ENCODE data around the gene SUCLG1. TPM values are rescaled to one million over a fixed set of nuclear protein-coding genes. Genes with fewer than 3 reads are reported as not detected.
"Not testable (repeated sequence)": the region's sequence is repeated elsewhere in the genome, so short reads cannot be mapped to it uniquely, and the experiment has no call there.

The SUCLG1 gene
- total RNA-seq, 1 donor from 2014 or later = 126 TPM

- peaks cover 22 to 69% (median 68%) of the 10 kb centered on the region in 3 donors for H3K36me3 ChIP-seq (ENCODE audit: control insufficient read depth in 3 of 3, insufficient read depth in 3 of 3, low read length in 3 of 3)
- no peak overlapping the region for H3K27ac ChIP-seq (ENCODE audit: low read depth, low read length)
- no peak overlapping the region for H3K9ac ChIP-seq (ENCODE audit: low read depth in 1 of 3, low read length in 3 of 3)
- no peak overlapping the region for H3K4me3 ChIP-seq (ENCODE audit: low read length in 3 of 3)
- H3K4me1 ChIP-seq (ENCODE audit: control insufficient read depth in 3 of 3, insufficient read depth in 3 of 3, low read length in 3 of 3) = no peaks in the 10 kb centered on the region
- H3K9me3 ChIP-seq (ENCODE audit: control insufficient read depth in 3 of 3, low read length in 3 of 3) = no peaks in the 10 kb centered on the region
- no peaks in the 10 kb centered on the region for H3K27me3 ChIP-seq (ENCODE audit: control insufficient read depth in 3 of 3, insufficient read depth in 3 of 3, low read length in 3 of 3)
These were observed 31.6 kb downstream of the SUCLG1 start for GRCh38 chr2:84427235-84428138.

- H3K9me3 ChIP-seq (ENCODE audit: control insufficient read depth in 3 of 3, low read length in 3 of 3) = no peaks in the 10 kb centered on the region
- no peak overlapping the region for H3K27ac ChIP-seq (ENCODE audit: low read depth, low read length)
- no peak overlapping the region for H3K9ac ChIP-seq (ENCODE audit: low read depth in 1 of 3, low read length in 3 of 3)
- no peaks in the 10 kb centered on the region for H3K27me3 ChIP-seq (ENCODE audit: control insufficient read depth in 3 of 3, insufficient read depth in 3 of 3, low read length in 3 of 3)
- H3K4me1 ChIP-seq (ENCODE audit: control insufficient read depth in 3 of 3, insufficient read depth in 3 of 3, low read length in 3 of 3) = no peaks in the 10 kb centered on the region
- no peak overlapping the region for H3K4me3 ChIP-seq (ENCODE audit: low read length in 3 of 3)
- peaks cover 14 to 50% (median 49%) of the 10 kb centered on the region in 3 donors for H3K36me3 ChIP-seq (ENCODE audit: control insufficient read depth in 3 of 3, insufficient read depth in 3 of 3, low read length in 3 of 3)
These were observed 33.8 kb downstream of the SUCLG1 start for GRCh38 chr2:84425310-84425709.

- H3K36me3 ChIP-seq (ENCODE audit: control insufficient read depth in 3 of 3, insufficient read depth in 3 of 3, low read length in 3 of 3) = peaks cover 11 to 39% (median 37%) of the 10 kb centered on the region in 3 donors
- no peaks in the 10 kb centered on the region for H3K9me3 ChIP-seq (ENCODE audit: control insufficient read depth in 3 of 3, low read length in 3 of 3)
- no peak overlapping the region for H3K4me3 ChIP-seq (ENCODE audit: low read length in 3 of 3)
- H3K4me1 ChIP-seq (ENCODE audit: control insufficient read depth in 3 of 3, insufficient read depth in 3 of 3, low read length in 3 of 3) = no peaks in the 10 kb centered on the region
- H3K9ac ChIP-seq (ENCODE audit: low read depth in 1 of 3, low read length in 3 of 3) = no peak overlapping the region
- H3K27me3 ChIP-seq (ENCODE audit: control insufficient read depth in 3 of 3, insufficient read depth in 3 of 3, low read length in 3 of 3) = no peaks in the 10 kb centered on the region
- H3K27ac ChIP-seq (ENCODE audit: low read depth, low read length) = no peak overlapping the region
These were observed 34.9 kb downstream of the SUCLG1 start for GRCh38 chr2:84424152-84424551.

- Histone ChIP-seq H3K27ac (ENCODE audit: low read depth, low read length) (no peak overlapping the region), H3K4me1 (ENCODE audit: control insufficient read depth in 3 of 3, insufficient read depth in 3 of 3, low read length in 3 of 3) (no peaks in the 10 kb centered on the region)
These were observed 37.3 kb downstream of the SUCLG1 start for GRCh38 chr2:84421791-84422190.

GRCh38 chr2:84421197-84421596, 37.9 kb downstream of the SUCLG1 start:
- H3K4me1 ChIP-seq (ENCODE audit: control insufficient read depth in 3 of 3, insufficient read depth in 3 of 3, low read length in 3 of 3) = no peaks in the 10 kb centered on the region

More at GRCh38 chr2:84421791-84422190, 37.3 kb downstream of the SUCLG1 start:
- no peaks in the 10 kb centered on the region for H3K27me3 ChIP-seq (ENCODE audit: control insufficient read depth in 3 of 3, insufficient read depth in 3 of 3, low read length in 3 of 3)
- no peak overlapping the region for H3K9ac ChIP-seq (ENCODE audit: low read depth in 1 of 3, low read length in 3 of 3)
- no peak overlapping the region for H3K4me3 ChIP-seq (ENCODE audit: low read length in 3 of 3)
- H3K36me3 ChIP-seq (ENCODE audit: control insufficient read depth in 3 of 3, insufficient read depth in 3 of 3, low read length in 3 of 3) = peaks cover 5 to 26% (median 21%) of the 10 kb centered on the region in 3 donors
- no peaks in the 10 kb centered on the region for H3K9me3 ChIP-seq (ENCODE audit: control insufficient read depth in 3 of 3, low read length in 3 of 3)

GRCh38 chr2:84417453-84418145, 41.5 kb downstream of the SUCLG1 start:
- H3K4me1 ChIP-seq (ENCODE audit: control insufficient read depth in 3 of 3, insufficient read depth in 3 of 3, low read length in 3 of 3) = no peaks in the 10 kb centered on the region
- H3K4me3 ChIP-seq (ENCODE audit: low read length in 3 of 3) = no peak overlapping the region
- H3K9me3 ChIP-seq (ENCODE audit: control insufficient read depth in 3 of 3, low read length in 3 of 3) = no peaks in the 10 kb centered on the region
- no peaks in the 10 kb centered on the region for H3K27me3 ChIP-seq (ENCODE audit: control insufficient read depth in 3 of 3, insufficient read depth in 3 of 3, low read length in 3 of 3)
- peaks cover 0 to 3% (median under 1%) of the 10 kb centered on the region in 3 donors for H3K36me3 ChIP-seq (ENCODE audit: control insufficient read depth in 3 of 3, insufficient read depth in 3 of 3, low read length in 3 of 3)
- H3K27ac ChIP-seq (ENCODE audit: low read depth, low read length) = no peak overlapping the region
- H3K9ac ChIP-seq (ENCODE audit: low read depth in 1 of 3, low read length in 3 of 3) = no peak overlapping the region

More at GRCh38 chr2:84421197-84421596, 37.9 kb downstream of the SUCLG1 start:
- Histone ChIP-seq H3K4me3 (ENCODE audit: low read length in 3 of 3) (no peak overlapping the region), H3K27ac (ENCODE audit: low read depth, low read length) (no peak overlapping the region), H3K27me3 (ENCODE audit: control insufficient read depth in 3 of 3, insufficient read depth in 3 of 3, low read length in 3 of 3) (no peaks in the 10 kb centered on the region), H3K9me3 (ENCODE audit: control insufficient read depth in 3 of 3, low read length in 3 of 3) (no peaks in the 10 kb centered on the region), H3K36me3 (ENCODE audit: control insufficient read depth in 3 of 3, insufficient read depth in 3 of 3, low read length in 3 of 3) (peaks cover 5 to 26% (median 21%) of the 10 kb centered on the region in 3 donors), H3K9ac (ENCODE audit: low read depth in 1 of 3, low read length in 3 of 3) (no peak overlapping the region)

- no peaks in the 10 kb centered on the region for H3K9me3 ChIP-seq (ENCODE audit: control insufficient read depth in 3 of 3, low read length in 3 of 3)
- no peak overlapping the region for H3K27ac ChIP-seq (ENCODE audit: low read depth, low read length)
- no peak overlapping the region for H3K9ac ChIP-seq (ENCODE audit: low read depth in 1 of 3, low read length in 3 of 3)
- no peak overlapping the region for H3K4me3 ChIP-seq (ENCODE audit: low read length in 3 of 3)
- no peaks in the 10 kb centered on the region for H3K27me3 ChIP-seq (ENCODE audit: control insufficient read depth in 3 of 3, insufficient read depth in 3 of 3, low read length in 3 of 3)
- H3K4me1 ChIP-seq (ENCODE audit: control insufficient read depth in 3 of 3, insufficient read depth in 3 of 3, low read length in 3 of 3) = no peaks in the 10 kb centered on the region
- no peaks in the 10 kb centered on the region for H3K36me3 ChIP-seq (ENCODE audit: control insufficient read depth in 3 of 3, insufficient read depth in 3 of 3, low read length in 3 of 3)
These were observed 49.5 kb downstream of the SUCLG1 start for GRCh38 chr2:84409531-84409930.

GRCh38 chr2:84402111-84402510, 57.0 kb downstream of the SUCLG1 start:
- H3K9ac ChIP-seq (ENCODE audit: low read depth in 1 of 3, low read length in 3 of 3); H3K36me3 ChIP-seq (ENCODE audit: control insufficient read depth in 3 of 3, insufficient read depth in 3 of 3, low read length in 3 of 3); H3K9me3 ChIP-seq (ENCODE audit: control insufficient read depth in 3 of 3, low read length in 3 of 3); H3K27ac ChIP-seq (ENCODE audit: low read depth, low read length); H3K4me1 ChIP-seq (ENCODE audit: control insufficient read depth in 3 of 3, insufficient read depth in 3 of 3, low read length in 3 of 3); H3K4me3 ChIP-seq (ENCODE audit: low read length in 3 of 3); H3K27me3 ChIP-seq (ENCODE audit: control insufficient read depth in 3 of 3, insufficient read depth in 3 of 3, low read length in 3 of 3): not testable (repeated sequence)

GRCh38 chr2:84399839-84400238, 59.2 kb downstream of the SUCLG1 start:
- not testable (repeated sequence) for H3K4me3 ChIP-seq (ENCODE audit: low read length in 3 of 3); H3K27me3 ChIP-seq (ENCODE audit: control insufficient read depth in 3 of 3, insufficient read depth in 3 of 3, low read length in 3 of 3)

GRCh38 chr2:84395820-84396219, 63.3 kb downstream of the SUCLG1 start:
- Histone ChIP-seq H3K9me3 (ENCODE audit: control insufficient read depth in 3 of 3, low read length in 3 of 3) (no peaks in the 10 kb centered on the region), H3K27ac (ENCODE audit: low read depth, low read length) (no peak overlapping the region), H3K9ac (ENCODE audit: low read depth in 1 of 3, low read length in 3 of 3) (no peak overlapping the region), H3K27me3 (ENCODE audit: control insufficient read depth in 3 of 3, insufficient read depth in 3 of 3, low read length in 3 of 3) (no peaks in the 10 kb centered on the region), H3K36me3 (ENCODE audit: control insufficient read depth in 3 of 3, insufficient read depth in 3 of 3, low read length in 3 of 3) (no peaks in the 10 kb centered on the region), H3K4me1 (ENCODE audit: control insufficient read depth in 3 of 3, insufficient read depth in 3 of 3, low read length in 3 of 3) (no peaks in the 10 kb centered on the region), H3K4me3 (ENCODE audit: low read length in 3 of 3) (no peak overlapping the region)

More at GRCh38 chr2:84399839-84400238, 59.2 kb downstream of the SUCLG1 start:
- not testable (repeated sequence) for H3K4me1 ChIP-seq (ENCODE audit: control insufficient read depth in 3 of 3, insufficient read depth in 3 of 3, low read length in 3 of 3); H3K27ac ChIP-seq (ENCODE audit: low read depth, low read length); H3K9me3 ChIP-seq (ENCODE audit: control insufficient read depth in 3 of 3, low read length in 3 of 3); H3K9ac ChIP-seq (ENCODE audit: low read depth in 1 of 3, low read length in 3 of 3); H3K36me3 ChIP-seq (ENCODE audit: control insufficient read depth in 3 of 3, insufficient read depth in 3 of 3, low read length in 3 of 3)

Measured in skeletal muscle tissue (tissue), 4 donors.